Mesenteric fat pad (tissue), 1 donor: ENCODE data around the gene SLC38A11. TPM values are rescaled to one million over a fixed set of nuclear protein-coding genes. Genes with fewer than 3 reads are reported as not detected.

Source experiments
- DNase-seq: peaks from one replicate; pipeline ENCODE4 v3.0.0-alpha.2; 2020; ENCODE audit warnings: low spot score
- total RNA-seq: library from RNA; stranded (reverse); fragmentation: NEBNext Ultra II Directional; extraction: Animal tissue kit (Norgen Biotek cat#: 25700); gene quantifications from one replicate; pipeline ENCODE4 v1.2.1, GENCODE V29; 2021
- donor health status: DM: yes; HTN: yes; CAD: no.

SLC38A11 gene
- total RNA-seq, 1 donor from 2014 or later = 1.1 TPM

- no peak for DNase-seq
These were observed 14.8 kb upstream of the SLC38A11 start for GRCh38 chr2:164969909-164970690.

- DNase-seq = no peak
These were observed 12.5 kb upstream of the SLC38A11 start for GRCh38 chr2:164967781-164968228.

GRCh38 chr2:164967361-164967760 is 12.0 kb upstream of the SLC38A11 start:
- no peak for DNase-seq

- DNase-seq = no peak
These were observed 9.4 kb upstream of the SLC38A11 start for GRCh38 chr2:164964700-164965099.

- DNase-seq = no peak
These were observed 4.8 kb upstream of the SLC38A11 start for GRCh38 chr2:164960159-164960558.

GRCh38 chr2:164954186-164954585 is 1.1 kb downstream of the SLC38A11 start:
- DNase-seq = no peak

GRCh38 chr2:164953279-164953678 is 2.0 kb downstream of the SLC38A11 start:
- DNase-seq = no peak

- no peak for DNase-seq
These were observed 3.1 kb downstream of the SLC38A11 start for GRCh38 chr2:164952057-164952702.

- DNase-seq = no peak
These were observed 6.8 kb downstream of the SLC38A11 start for GRCh38 chr2:164948540-164948939.

GRCh38 chr2:164947281-164947680 is 8.0 kb downstream of the SLC38A11 start:
- DNase-seq = no peak

- no peak for DNase-seq
These were observed 12.0 kb downstream of the SLC38A11 start for GRCh38 chr2:164943289-164943688.

GRCh38 chr2:164937864-164938401 is 17.4 kb downstream of the SLC38A11 start:
- DNase-seq = no peak

GRCh38 chr2:164935118-164936101 is 19.9 kb downstream of the SLC38A11 start:
- DNase-seq = no peak

GRCh38 chr2:164934401-164935117 is 20.8 kb downstream of the SLC38A11 start:
- DNase-seq = no peak

GRCh38 chr2:164933671-164934189 is 21.6 kb downstream of the SLC38A11 start:
- DNase-seq = no peak

GRCh38 chr2:164932377-164932776 is 22.9 kb downstream of the SLC38A11 start:
- no peak for DNase-seq

- DNase-seq = no peak
These were observed 27.1 kb downstream of the SLC38A11 start for GRCh38 chr2:164928101-164928673.

- DNase-seq = no peak
These were observed 33.2 kb downstream of the SLC38A11 start for GRCh38 chr2:164922134-164922533.

GRCh38 chr2:164920430-164920829 is 34.9 kb downstream of the SLC38A11 start:
- no peak for DNase-seq
